GM12878 (cell line): Measurements from ENCODE around the gene CDH15.

Experiments used
- BRCA1 ChIP-seq: IDR thresholded peaks from 2 replicates; pipeline ENCODE4 v1.6.1; 2011; ENCODE audit warnings: low read depth, low read length, improper control_type of control experiment
- CTCF ChIP-seq, 3 experiments: IDR thresholded peaks in 2 of 3; conservative IDR thresholded peaks in 1 of 3; 2 replicates each; pipeline ENCODE4 v1.5.1; 2011; ENCODE audit warnings: low read depth in 3 of 3, low read length in 3 of 3, mild to moderate bottlenecking in 3 of 3, control low read depth in 2 of 3, moderate library complexity in 2 of 3, inconsistent platforms in 1 of 3, mixed read lengths in 1 of 3; ENCODE audit not compliant: control insufficient read depth in 2 of 3, insufficient read depth in 1 of 3; ENCODE audit errors: extremely low read depth in 1 of 3
- EED ChIP-seq: sonication (generic); IDR thresholded peaks from 2 replicates; pipeline ENCODE4 v1.6.1; 2016; ENCODE audit warnings: antibody characterized with exemption, low read depth
- MTA3 ChIP-seq: IDR thresholded peaks from 2 replicates; pipeline ENCODE4 v1.6.1; 2012; ENCODE audit warnings: low read length, inconsistent platforms, borderline replicate concordance
- NBN ChIP-seq: fragments of 450-650 bp; IDR thresholded peaks from 2 replicates; pipeline ENCODE4 v1.6.1; 2016
- RAD51 ChIP-seq: fragments of 450-650 bp; IDR thresholded peaks from 2 replicates; pipeline ENCODE4 v1.6.1; 2016; ENCODE audit warnings: moderate library complexity, mild to moderate bottlenecking, inconsistent platforms
- RBBP5 ChIP-seq: fragments of 200-600 bp; sonication (generic); conservative IDR thresholded peaks from 2 replicates; pipeline ENCODE4 v1.6.1; 2016
- SIN3A ChIP-seq: IDR thresholded peaks from 2 replicates; pipeline ENCODE4 v1.6.1; 2012; ENCODE audit warnings: low read depth, low read length, improper control_type of control experiment
- TAF1 ChIP-seq: IDR thresholded peaks from 2 replicates; pipeline ENCODE4 v1.6.1; 2011; ENCODE audit warnings: mild to moderate bottlenecking, low read depth, low read length, borderline replicate concordance
- ZNF384 ChIP-seq: IDR thresholded peaks from 2 replicates; pipeline ENCODE4 v1.6.1; 2012; ENCODE audit warnings: low read depth, mild to moderate bottlenecking, low read length, improper control_type of control experiment, borderline replicate concordance

- TF ChIP-seq SIN3A (no peak), MTA3 (no peak), TAF1 (no peak), NBN (no peak), CTCF (IDR thresholded peaks at IDR 0.05 in 2 of 3, conservative IDR thresholded peaks at IDR 0.05 in 1 of 3; ENCODE audit: control insufficient read depth in 2 of 3, extremely low read depth in 1 of 3, insufficient read depth in 1 of 3, low read depth in 3 of 3, low read length in 3 of 3) (no peak), RBBP5 (no peak), RAD51 (no peak), BRCA1 (no peak), EED (no peak), ZNF384 (no peak)
These were observed 11.6 kb upstream of the CDH15 start for GRCh38 chr16:89159850-89160354.
